ENCODE results near the gene SSTR3.

DNA sequence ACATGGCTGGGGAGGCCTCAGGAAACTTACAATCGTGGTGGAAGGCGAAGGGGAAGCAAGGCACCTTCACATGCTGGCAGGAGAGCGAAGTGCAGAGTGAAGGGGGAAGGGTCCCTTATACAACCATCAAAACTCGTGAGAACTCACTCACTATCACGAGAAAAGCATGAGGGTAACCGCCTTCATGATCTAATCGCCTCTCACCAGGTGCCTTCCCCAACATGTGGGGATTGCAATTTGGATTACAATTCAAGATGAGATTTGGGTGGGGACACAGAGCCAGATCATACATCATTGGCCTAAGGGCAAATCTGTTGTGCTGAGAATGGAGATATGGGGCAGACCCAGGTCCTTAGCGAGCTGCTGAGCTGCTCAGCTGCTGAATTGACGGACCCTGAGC, 37.3 kb downstream of the SSTR3 start:
- TF ChIP-seq CTCF (IDR thresholded peaks at IDR 0.05; ENCODE audit: insufficient read depth, low read length), result no peak
- TF ChIP-seq REST (IDR thresholded peaks at IDR 0.05; ENCODE audit: insufficient replicate concordance, low read depth), result no peak

All from HL-60 (cell line).